Activated T-cell treated with anti-CD3 and anti-CD28 coated beads, Interleukin-2, amount 50 U/mL, for 4 hours (primary cell): Measurements from ENCODE around the gene SWAP70. TPM values are rescaled to one million over a fixed set of nuclear protein-coding genes. Genes with fewer than 3 reads are reported as not detected.

ENCODE experiments used
- ATAC-seq, 2 donors: fragments of 200-7000 bp; cut with Tn5 transposase; one replicate each; pipeline ENCODE4 v1.10.0; 2021
- DNase-seq: peaks from one replicate; pipeline ENCODE4 v3.0.0-alpha.2; 2020
- H3K27me3 Mint-ChIP-seq: one replicate; pipeline ENCODE4 v1.8.0; 2021; ENCODE audit warnings: low read depth, mixed read lengths
- H3K36me3 Mint-ChIP-seq: one replicate; pipeline ENCODE4 v1.8.0; 2022; ENCODE audit warnings: mixed read lengths; ENCODE audit not compliant: insufficient read depth
- H3K4me1 Mint-ChIP-seq: one replicate; pipeline ENCODE4 v1.8.0; 2021; ENCODE audit warnings: low read depth, mixed read lengths
- H3K4me3 Mint-ChIP-seq: one replicate; pipeline ENCODE4 v1.8.0; 2021; ENCODE audit warnings: mild to moderate bottlenecking, moderate library complexity, mixed read lengths
- H3K9me3 Mint-ChIP-seq: one replicate; pipeline ENCODE4 v1.8.0; 2021; ENCODE audit warnings: mixed read lengths
- total RNA-seq, 3 donors: library from RNA; stranded (reverse); gene quantifications; one replicate each; pipeline ENCODE4 v1.2.1, GENCODE V29; 2021

The SWAP70 gene
- total RNA-seq, 3 donors from 2014 or later, result 4.6 to 10.0 (median 6.8) TPM

- peak; percentile 60 to 71 for ATAC-seq
- Mint-ChIP-seq H3K4me3 (peak overlapping the region; percentile 85), H3K36me3 (peaks cover 2% of the 10 kb centered on the region), H3K4me1 (peaks cover 12% of the 10 kb centered on the region), H3K27me3 (peaks cover 24% of the 10 kb centered on the region), H3K9me3 (peaks cover 12% of the 10 kb centered on the region)
- DNase-seq, result peak; percentile 10
These were observed 647 bp downstream of the SWAP70 start for GRCh38 chr11:9664276-9665171.

- peaks cover 2% of the 10 kb centered on the region for H3K36me3 Mint-ChIP-seq
- peak overlapping the region; percentile 85 for H3K4me3 Mint-ChIP-seq
- ATAC-seq (no peak), DNase-seq (no peak)
- H3K9me3 Mint-ChIP-seq, result peaks cover 12% of the 10 kb centered on the region
- peaks cover 15% of the 10 kb centered on the region for H3K4me1 Mint-ChIP-seq
- H3K27me3 Mint-ChIP-seq, result peaks cover 20% of the 10 kb centered on the region
These were observed 1.9 kb downstream of the SWAP70 start for GRCh38 chr11:9665749-9666148.

- H3K9me3 Mint-ChIP-seq, result peaks cover 12% of the 10 kb centered on the region
- peaks cover 2% of the 10 kb centered on the region for H3K4me1 Mint-ChIP-seq
These were observed 6.1 kb downstream of the SWAP70 start for GRCh38 chr11:9669954-9670353.

GRCh38 chr11:9672288-9672916 lies 8.5 kb downstream of the SWAP70 start:
- Mint-ChIP-seq H3K27me3 (no peaks in the 10 kb centered on the region), H3K9me3 (no peaks in the 10 kb centered on the region), H3K4me3 (no peak overlapping the region), H3K4me1 (peaks cover 2% of the 10 kb centered on the region), H3K36me3 (no peaks in the 10 kb centered on the region)
- DNase-seq, result no peak
- ATAC-seq, result no peak

More at GRCh38 chr11:9669954-9670353, 6.1 kb downstream of the SWAP70 start:
- Mint-ChIP-seq H3K36me3 (peaks cover 2% of the 10 kb centered on the region), H3K4me3 (no peak overlapping the region), H3K27me3 (no peaks in the 10 kb centered on the region)
- ATAC-seq (no peak), DNase-seq (no peak)

GRCh38 chr11:9672918-9673317 lies 9.0 kb downstream of the SWAP70 start:
- Mint-ChIP-seq H3K27me3 (no peaks in the 10 kb centered on the region), H3K9me3 (no peaks in the 10 kb centered on the region), H3K4me1 (peaks cover 2% of the 10 kb centered on the region), H3K36me3 (no peaks in the 10 kb centered on the region), H3K4me3 (no peak overlapping the region)
- ATAC-seq, result no peak
- no peak for DNase-seq

GRCh38 chr11:9675691-9676090 lies 11.8 kb downstream of the SWAP70 start:
- ATAC-seq (no peak), DNase-seq (no peak)
- Mint-ChIP-seq H3K9me3 (no peaks in the 10 kb centered on the region), H3K36me3 (no peaks in the 10 kb centered on the region), H3K27me3 (no peaks in the 10 kb centered on the region), H3K4me1 (no peaks in the 10 kb centered on the region), H3K4me3 (no peak overlapping the region)

- Mint-ChIP-seq H3K4me1 (no peaks in the 10 kb centered on the region), H3K4me3 (no peak overlapping the region), H3K9me3 (no peaks in the 10 kb centered on the region), H3K36me3 (no peaks in the 10 kb centered on the region), H3K27me3 (no peaks in the 10 kb centered on the region)
- ATAC-seq, result no peak
- no peak for DNase-seq
These were observed 14.1 kb downstream of the SWAP70 start for GRCh38 chr11:9677951-9678350.

- Mint-ChIP-seq H3K36me3 (no peaks in the 10 kb centered on the region), H3K9me3 (no peaks in the 10 kb centered on the region), H3K27me3 (no peaks in the 10 kb centered on the region), H3K4me1 (no peaks in the 10 kb centered on the region), H3K4me3 (no peak overlapping the region)
- DNase-seq (no peak), ATAC-seq (no peak)
These were observed 14.7 kb downstream of the SWAP70 start for GRCh38 chr11:9678576-9678975.

GRCh38 chr11:9680028-9680427 lies 16.2 kb downstream of the SWAP70 start:
- Mint-ChIP-seq H3K9me3 (no peaks in the 10 kb centered on the region), H3K27me3 (no peaks in the 10 kb centered on the region), H3K4me3 (no peak overlapping the region), H3K4me1 (no peaks in the 10 kb centered on the region), H3K36me3 (no peaks in the 10 kb centered on the region)
- DNase-seq (no peak), ATAC-seq (no peak)

GRCh38 chr11:9681583-9682372 lies 17.9 kb downstream of the SWAP70 start:
- no peak for ATAC-seq
- no peak overlapping the region for H3K4me3 Mint-ChIP-seq
- H3K9me3 Mint-ChIP-seq, result no peaks in the 10 kb centered on the region
- DNase-seq, result no peak
- no peaks in the 10 kb centered on the region for H3K4me1 Mint-ChIP-seq
- H3K27me3 Mint-ChIP-seq, result no peaks in the 10 kb centered on the region
- H3K36me3 Mint-ChIP-seq, result no peaks in the 10 kb centered on the region

GRCh38 chr11:9687711-9688477 lies 24.0 kb downstream of the SWAP70 start:
- Mint-ChIP-seq H3K27me3 (no peaks in the 10 kb centered on the region), H3K4me3 (no peak overlapping the region), H3K36me3 (no peaks in the 10 kb centered on the region), H3K4me1 (peaks cover 2% of the 10 kb centered on the region), H3K9me3 (no peaks in the 10 kb centered on the region)
- ATAC-seq (no peak), DNase-seq (no peak)

GRCh38 chr11:9688716-9689511 lies 25.0 kb downstream of the SWAP70 start:
- Mint-ChIP-seq H3K36me3 (no peaks in the 10 kb centered on the region), H3K4me3 (no peak overlapping the region), H3K9me3 (no peaks in the 10 kb centered on the region), H3K4me1 (peaks cover 2% of the 10 kb centered on the region), H3K27me3 (no peaks in the 10 kb centered on the region)
- ATAC-seq, result peak; percentile 63 to 86
- DNase-seq, result no peak

- peaks cover 5% of the 10 kb centered on the region for H3K36me3 Mint-ChIP-seq
- H3K4me1 Mint-ChIP-seq, result peaks cover 2% of the 10 kb centered on the region
- H3K4me3 Mint-ChIP-seq, result no peak overlapping the region
- ATAC-seq (no peak), DNase-seq (no peak)
- no peaks in the 10 kb centered on the region for H3K9me3 Mint-ChIP-seq
- no peaks in the 10 kb centered on the region for H3K27me3 Mint-ChIP-seq
These were observed 25.8 kb downstream of the SWAP70 start for GRCh38 chr11:9689721-9690120.
